ENCODE results near the gene MAD2L1. TPM values are rescaled to one million over a fixed set of nuclear protein-coding genes. Genes with fewer than 3 reads are reported as not detected.
"Not testable (repeated sequence)": the region's sequence is repeated elsewhere in the genome, so short reads cannot be mapped to it uniquely, and the experiment has no call there.

MAD2L1 gene
- total RNA-seq = 10 to 100 TPM; 92.0 to 96.6 TPM

GRCh38 chr4:120066517-120067340 lies at the start of gene MAD2L1:
Gene MAD2L1, minus strand, starts transcription at chr4:120066848. Its CDS starts 114 bp downstream, at chr4:120066734.
- intact Hi-C loops (cut with micrococcal nuclease) = loop anchor here (1.0 kb wide), 4 partner anchors 612 to 1788 kb away; partner anchors contain the start of gene USP53
- CTCF ChIA-PET = interaction anchor here (0.9 kb wide), 2 partner anchors 10 to 862 kb away, joined by 3 to 4 read pairs; no protein-coding TSS in a partner anchor
- POLR2A ChIA-PET = interaction anchor here (1.4 to 1.5 kb wide), 2 partner anchors 16 to 1029 kb away, joined by 3 read pairs; no protein-coding TSS in a partner anchor
- Mint-ChIP-seq H3K9me3 (no peaks in the 10 kb centered on the region), H3K4me3 (peak within 1 kb of the TSS; percentile 98), H3K27ac (peak within 1 kb of the TSS; percentile 99), H3K27me3 (no peaks in the 10 kb centered on the region), H3K4me1 (ENCODE audit: low read depth) (peaks cover 58% of the 10 kb centered on the region), H3K36me3 (peaks cover 38% of the 10 kb centered on the region)
- DNase-seq = peak; percentile 99

- Mint-ChIP-seq H3K27ac (no peak overlapping the region), H3K27me3 (no peaks in the 10 kb centered on the region), H3K4me3 (no peak overlapping the region), H3K9me3 (no peaks in the 10 kb centered on the region), H3K4me1 (ENCODE audit: low read depth) (no peaks in the 10 kb centered on the region), H3K36me3 (no peaks in the 10 kb centered on the region)
- POLR2A ChIA-PET = no interaction called here
- no peak for DNase-seq
- intact Hi-C loops (cut with micrococcal nuclease) = no loop called here
- CTCF ChIA-PET = no interaction called here
Measured at GRCh38 chr4:120111745-120112144, 45.1 kb upstream of the MAD2L1 start.

GRCh38 chr4:120109406-120109805 lies 42.8 kb upstream of the MAD2L1 start:
- H3K27me3 Mint-ChIP-seq = no peaks in the 10 kb centered on the region

GRCh38 chr4:120105472-120105871 lies 38.8 kb upstream of the MAD2L1 start:
- intact Hi-C loops (cut with micrococcal nuclease) = no loop called here
- DNase-seq = no peak
- ChIA-PET CTCF (no interaction called here), POLR2A (no interaction called here)
- H3K36me3 Mint-ChIP-seq = no peaks in the 10 kb centered on the region
- H3K27me3 Mint-ChIP-seq = no peaks in the 10 kb centered on the region
- H3K9me3 Mint-ChIP-seq = no peaks in the 10 kb centered on the region
- no peak overlapping the region for H3K27ac Mint-ChIP-seq
- H3K4me3 Mint-ChIP-seq = no peak overlapping the region
- no peaks in the 10 kb centered on the region for H3K4me1 Mint-ChIP-seq (ENCODE audit: low read depth)

More at GRCh38 chr4:120109406-120109805, 42.8 kb upstream of the MAD2L1 start:
- ChIA-PET POLR2A (no interaction called here), CTCF (no interaction called here)
- H3K36me3 Mint-ChIP-seq = no peaks in the 10 kb centered on the region
- no peak for DNase-seq
- H3K4me1 Mint-ChIP-seq (ENCODE audit: low read depth) = no peaks in the 10 kb centered on the region
- H3K9me3 Mint-ChIP-seq = no peaks in the 10 kb centered on the region
- no peak overlapping the region for H3K27ac Mint-ChIP-seq
- intact Hi-C loops (cut with micrococcal nuclease) = no loop called here
- H3K4me3 Mint-ChIP-seq = no peak overlapping the region

GRCh38 chr4:120096508-120097297 lies 30.1 kb upstream of the MAD2L1 start:
- ChIA-PET CTCF (no interaction called here), POLR2A (no interaction called here)
- no peaks in the 10 kb centered on the region for H3K27me3 Mint-ChIP-seq
- intact Hi-C loops (cut with micrococcal nuclease) = no loop called here
- DNase-seq = no peak
- no peaks in the 10 kb centered on the region for H3K4me1 Mint-ChIP-seq (ENCODE audit: low read depth)
- H3K4me3 Mint-ChIP-seq = no peak overlapping the region
- H3K27ac Mint-ChIP-seq = no peak overlapping the region
- no peaks in the 10 kb centered on the region for H3K36me3 Mint-ChIP-seq
- no peaks in the 10 kb centered on the region for H3K9me3 Mint-ChIP-seq

GRCh38 chr4:120088507-120088906 lies 21.9 kb upstream of the MAD2L1 start:
- CTCF ChIA-PET = no interaction called here
- H3K36me3 Mint-ChIP-seq = peaks cover 5% of the 10 kb centered on the region
- intact Hi-C loops (cut with micrococcal nuclease) = no loop called here
- H3K27ac Mint-ChIP-seq = no peak overlapping the region
- peaks cover 13% of the 10 kb centered on the region for H3K9me3 Mint-ChIP-seq
- H3K4me3 Mint-ChIP-seq = no peak overlapping the region
- DNase-seq = no peak
- POLR2A ChIA-PET = no interaction called here
- H3K27me3 Mint-ChIP-seq = peaks cover 8% of the 10 kb centered on the region
- no peaks in the 10 kb centered on the region for H3K4me1 Mint-ChIP-seq (ENCODE audit: low read depth)

- POLR2A ChIA-PET; intact Hi-C loops (cut with micrococcal nuclease); H3K27me3 Mint-ChIP-seq; H3K27ac Mint-ChIP-seq; H3K4me3 Mint-ChIP-seq; H3K4me1 Mint-ChIP-seq (ENCODE audit: low read depth); H3K36me3 Mint-ChIP-seq; CTCF ChIA-PET; DNase-seq: not testable (repeated sequence)
- peaks cover 13% of the 10 kb centered on the region for H3K9me3 Mint-ChIP-seq
Measured at GRCh38 chr4:120088066-120088465, 21.4 kb upstream of the MAD2L1 start.

GRCh38 chr4:120085705-120086104 lies 19.1 kb upstream of the MAD2L1 start:
- no peak overlapping the region for H3K27ac Mint-ChIP-seq
- ChIA-PET POLR2A (no interaction called here), CTCF (no interaction called here)
- no peak overlapping the region for H3K4me3 Mint-ChIP-seq
- H3K27me3 Mint-ChIP-seq = peaks cover 8% of the 10 kb centered on the region
- DNase-seq = no peak
- H3K36me3 Mint-ChIP-seq = peaks cover 5% of the 10 kb centered on the region
- intact Hi-C loops (cut with micrococcal nuclease) = no loop called here
- H3K9me3 Mint-ChIP-seq = peaks cover 13% of the 10 kb centered on the region
- no peaks in the 10 kb centered on the region for H3K4me1 Mint-ChIP-seq (ENCODE audit: low read depth)

- peaks cover 13% of the 10 kb centered on the region for H3K9me3 Mint-ChIP-seq
- H3K27me3 Mint-ChIP-seq = peaks cover 8% of the 10 kb centered on the region
- intact Hi-C loops (cut with micrococcal nuclease) = no loop called here
- no peak for DNase-seq
- ChIA-PET CTCF (no interaction called here), POLR2A (interaction anchor here (0.8 kb wide), 1 partner anchor 14 kb away, joined by 3 read pairs; no protein-coding TSS in a partner anchor)
- H3K36me3 Mint-ChIP-seq = peaks cover 5% of the 10 kb centered on the region
- no peak overlapping the region for H3K4me3 Mint-ChIP-seq
- H3K4me1 Mint-ChIP-seq (ENCODE audit: low read depth) = no peaks in the 10 kb centered on the region
- H3K27ac Mint-ChIP-seq = no peak overlapping the region
Measured at GRCh38 chr4:120084327-120084726, 17.7 kb upstream of the MAD2L1 start.

- no peak for DNase-seq
- ChIA-PET CTCF (no interaction called here), POLR2A (no interaction called here)
- intact Hi-C loops (cut with micrococcal nuclease) = no loop called here
- H3K9me3 Mint-ChIP-seq = peaks cover 5% of the 10 kb centered on the region
- no peaks in the 10 kb centered on the region for H3K4me1 Mint-ChIP-seq (ENCODE audit: low read depth)
- H3K27ac Mint-ChIP-seq = no peak overlapping the region
- no peak overlapping the region for H3K4me3 Mint-ChIP-seq
- H3K36me3 Mint-ChIP-seq = peaks cover 5% of the 10 kb centered on the region
- H3K27me3 Mint-ChIP-seq = peaks cover 5% of the 10 kb centered on the region
Measured at GRCh38 chr4:120083152-120083551, 16.5 kb upstream of the MAD2L1 start.

GRCh38 chr4:120082251-120082650 lies 15.6 kb upstream of the MAD2L1 start:
- no peaks in the 10 kb centered on the region for H3K36me3 Mint-ChIP-seq
- intact Hi-C loops (cut with micrococcal nuclease) = no loop called here
- no peaks in the 10 kb centered on the region for H3K9me3 Mint-ChIP-seq
- H3K27ac Mint-ChIP-seq = no peak overlapping the region
- no peak for DNase-seq
- no peak overlapping the region for H3K4me3 Mint-ChIP-seq
- no peaks in the 10 kb centered on the region for H3K4me1 Mint-ChIP-seq (ENCODE audit: low read depth)
- POLR2A ChIA-PET = no interaction called here
- CTCF ChIA-PET = no interaction called here
- no peaks in the 10 kb centered on the region for H3K27me3 Mint-ChIP-seq

- POLR2A ChIA-PET = no interaction called here
- intact Hi-C loops (cut with micrococcal nuclease) = no loop called here
- Mint-ChIP-seq H3K27ac (no peak overlapping the region), H3K9me3 (no peaks in the 10 kb centered on the region), H3K36me3 (no peaks in the 10 kb centered on the region), H3K4me3 (no peak overlapping the region), H3K27me3 (no peaks in the 10 kb centered on the region), H3K4me1 (ENCODE audit: low read depth) (no peaks in the 10 kb centered on the region)
- CTCF ChIA-PET = no interaction called here
- DNase-seq = no peak
Measured at GRCh38 chr4:120081726-120082125, 15.1 kb upstream of the MAD2L1 start.
